ENCODE results near the gene ATP5MC3.
A peak's percentile ranks its signal among the peaks of the same experiment; 100 is the strongest.

The ATP5MC3 gene

DNA sequence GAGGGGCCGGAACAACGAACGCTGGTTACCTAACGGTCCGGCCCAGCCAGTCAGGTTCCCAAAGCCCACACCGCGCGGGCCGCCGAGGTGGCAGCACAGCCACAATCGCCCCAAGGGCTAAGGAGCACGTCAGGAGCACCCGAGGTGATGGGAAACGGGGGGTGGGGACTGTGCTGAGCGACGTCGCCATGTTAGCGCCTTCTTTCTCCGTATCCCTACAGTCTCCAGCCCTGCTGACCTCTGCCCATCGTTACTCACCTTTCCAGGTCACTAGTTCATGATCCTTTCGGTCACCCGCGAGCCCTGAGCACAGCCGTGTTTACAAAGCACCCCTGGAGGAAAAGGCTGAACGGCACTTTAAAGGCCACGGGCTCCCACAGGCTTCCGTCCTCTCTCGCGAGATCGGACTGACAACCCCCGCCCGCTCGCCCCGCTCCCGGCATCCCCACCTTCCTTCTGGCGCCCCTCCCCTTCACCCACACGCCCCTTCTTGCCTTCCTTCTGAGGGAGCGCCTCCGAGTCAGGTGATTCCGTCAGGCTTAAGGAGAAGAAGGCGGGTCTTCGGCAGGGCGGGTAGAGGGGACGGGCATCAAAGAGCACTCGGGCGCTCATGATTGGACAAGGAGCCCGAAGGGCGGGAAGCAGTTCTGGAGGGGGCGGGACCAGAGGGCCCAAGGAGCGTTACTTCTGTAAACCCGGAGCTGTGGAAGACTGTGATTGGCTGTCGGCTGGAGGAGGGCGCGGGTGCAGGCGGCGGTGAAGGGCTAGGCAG lies 13.5 kb downstream of the ATP5MC3 start, which contains the start of gene ATF2:
TSS of gene ATF2 (minus strand) at position 412 of the 772 bp plus-strand sequence. CDS start 31,760 bp downstream, outside the sequence.
- DNase-seq = peak; percentile 100

DNA sequence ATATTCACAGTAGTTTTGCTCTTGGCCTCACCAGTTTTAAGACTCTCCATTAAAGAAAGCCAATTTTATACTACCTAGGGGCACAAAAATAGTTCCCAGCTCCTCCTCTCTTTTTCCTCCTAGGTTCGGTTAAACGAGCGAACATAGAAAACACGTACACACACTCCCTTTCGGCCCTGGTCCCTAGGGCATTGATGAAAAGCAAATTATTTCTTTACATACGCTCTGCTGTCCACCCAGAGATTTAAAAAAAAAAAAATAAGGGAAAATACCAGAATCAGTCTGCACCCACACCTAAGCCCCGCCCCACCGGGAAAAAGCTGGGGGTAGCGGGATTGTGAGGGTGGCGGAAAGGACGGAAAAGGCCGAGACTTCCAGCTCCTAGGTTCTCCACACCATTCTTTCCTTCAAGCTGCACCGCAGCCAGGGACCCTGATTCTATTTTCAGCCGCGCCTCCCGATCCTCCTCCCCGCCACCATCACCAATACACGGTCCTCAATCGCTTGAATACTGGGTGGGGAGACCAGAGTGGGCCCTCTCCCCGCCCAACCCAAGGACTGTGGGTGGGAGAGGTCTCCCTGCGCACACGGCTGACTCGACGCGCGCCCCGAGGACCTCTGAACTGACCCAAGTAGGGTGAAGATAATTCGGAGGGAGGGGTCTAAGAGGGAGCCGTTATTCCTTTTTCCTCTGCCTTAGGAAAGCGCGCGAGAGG lies 14.3 kb downstream of the ATP5MC3 start:
- DNase-seq = peak; percentile 96

DNA sequence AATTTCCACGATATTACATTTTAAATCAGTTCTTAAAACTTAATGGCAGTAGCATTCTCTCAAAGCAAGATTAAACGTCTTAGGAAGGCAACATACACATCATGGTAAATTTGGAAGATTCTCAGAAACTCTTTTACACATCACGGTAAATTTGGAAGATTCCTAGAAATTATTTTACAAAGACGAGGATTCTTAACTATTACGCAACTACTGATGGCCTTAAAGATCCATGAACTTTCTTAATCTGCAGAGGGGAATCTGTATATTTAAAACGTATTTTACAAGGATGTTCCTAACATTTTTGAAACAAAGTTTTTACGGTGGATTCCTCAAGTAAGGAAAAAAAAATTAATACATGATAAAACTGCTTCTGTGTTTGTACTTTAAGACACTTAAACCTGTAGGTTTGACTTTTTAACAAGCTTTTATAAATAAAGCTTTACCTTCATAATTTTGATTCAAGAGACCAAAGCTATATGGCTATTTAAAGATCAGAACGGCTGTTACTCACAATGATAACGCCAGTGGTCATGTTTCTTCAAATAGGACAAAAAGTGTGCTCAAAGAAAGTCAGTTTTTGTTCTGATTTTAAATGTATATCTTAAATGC lies 15.2 kb downstream of the ATP5MC3 start:
- DNase-seq = no peak

DNA sequence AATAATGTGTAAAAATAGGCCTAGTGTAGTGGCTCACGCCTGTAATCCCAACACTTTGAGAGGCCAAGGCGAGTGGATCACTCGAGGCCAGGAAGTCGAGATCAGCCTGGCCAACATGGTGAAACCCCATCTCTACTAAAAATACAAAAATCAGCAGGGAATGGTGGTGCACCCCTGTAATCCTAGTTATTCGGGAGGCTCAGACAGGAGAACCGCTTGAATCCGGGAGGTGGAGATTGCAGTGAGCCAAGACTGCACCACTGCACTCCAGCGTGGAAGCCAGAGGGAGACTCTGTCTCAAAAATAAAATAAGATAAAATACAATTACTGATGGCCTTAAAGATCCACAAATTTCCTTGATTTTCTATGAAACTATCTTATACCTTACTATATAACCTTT lies 17.3 kb downstream of the ATP5MC3 start:
- DNase-seq = no peak

DNA sequence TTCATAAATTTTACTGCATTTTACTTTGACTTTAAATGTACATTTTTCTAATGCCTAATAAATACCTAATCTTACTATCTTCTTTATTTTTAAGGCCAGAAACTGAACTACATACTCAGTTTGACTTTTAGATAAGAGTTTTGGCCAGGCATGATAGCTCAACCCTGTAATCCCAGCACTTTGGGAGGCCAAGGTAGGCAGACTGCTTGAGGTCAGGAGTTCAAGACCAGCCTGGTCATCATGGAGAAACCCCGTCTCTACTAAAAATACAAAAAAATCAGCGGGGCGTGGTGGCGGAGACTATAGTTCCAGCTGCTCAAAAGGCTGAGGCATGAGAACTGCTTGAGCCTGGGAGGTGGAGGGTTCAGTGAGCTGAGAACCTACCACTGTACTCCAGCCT lies 22.6 kb downstream of the ATP5MC3 start:
- DNase-seq = no peak

DNA sequence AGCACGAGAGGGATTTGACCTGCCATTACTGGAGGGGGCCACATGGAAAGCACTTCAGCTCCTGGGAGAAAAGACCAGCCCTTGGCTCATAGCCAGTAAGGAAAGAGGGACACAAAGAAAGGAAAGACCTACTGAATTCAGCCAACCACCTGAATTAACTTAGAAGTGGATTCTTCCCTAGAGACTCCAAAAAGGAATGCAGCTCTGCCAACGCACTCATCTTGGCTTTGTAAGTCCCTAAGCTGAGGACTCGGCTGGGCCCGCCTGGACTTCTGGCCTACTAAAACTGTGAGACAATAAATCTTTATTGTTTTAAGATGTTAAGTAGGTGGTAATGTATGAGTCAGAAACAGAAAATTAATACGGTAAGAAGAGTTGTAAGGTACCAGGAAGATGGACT lies 25.0 kb downstream of the ATP5MC3 start:
- DNase-seq = no peak

DNA sequence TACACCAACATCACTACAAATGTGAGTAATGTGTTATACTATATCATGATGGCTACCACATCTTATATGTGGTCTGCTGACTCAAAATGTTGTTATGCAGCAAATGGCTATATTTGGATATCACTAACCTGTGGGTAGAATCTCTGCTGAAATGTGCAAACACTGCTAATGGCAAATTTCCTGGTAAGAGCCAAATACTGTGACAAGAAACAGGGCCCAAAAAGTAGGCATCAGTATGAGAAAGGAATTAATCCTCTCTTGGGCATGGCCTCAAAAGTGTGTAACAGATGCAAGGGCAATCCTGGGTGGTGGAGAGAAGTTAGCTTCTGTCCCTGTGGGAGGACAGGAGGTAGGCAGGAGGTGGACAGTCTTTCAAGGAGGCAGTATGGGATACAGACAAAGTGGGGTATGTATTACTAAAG lies 26.8 kb downstream of the ATP5MC3 start:
- no peak for DNase-seq

DNA sequence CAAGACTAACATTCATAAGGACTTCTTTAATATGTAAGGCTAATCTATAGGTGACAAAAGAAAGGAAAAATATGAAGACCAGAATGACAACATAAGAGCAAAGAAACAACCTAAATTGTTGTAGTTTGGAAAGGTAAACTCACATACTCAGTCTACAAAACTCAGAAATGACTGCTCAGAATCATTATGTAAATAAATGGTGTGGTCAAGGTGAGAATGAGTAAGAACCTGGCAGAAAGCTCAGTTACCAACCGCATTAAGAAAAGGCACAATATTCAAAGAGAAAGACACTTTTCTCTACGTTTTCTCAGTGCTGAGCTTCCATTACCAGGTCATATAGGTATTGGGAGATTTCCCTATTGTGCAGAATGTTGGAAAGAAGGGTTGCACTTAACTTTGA lies 29.3 kb downstream of the ATP5MC3 start:
- no peak for DNase-seq

DNA sequence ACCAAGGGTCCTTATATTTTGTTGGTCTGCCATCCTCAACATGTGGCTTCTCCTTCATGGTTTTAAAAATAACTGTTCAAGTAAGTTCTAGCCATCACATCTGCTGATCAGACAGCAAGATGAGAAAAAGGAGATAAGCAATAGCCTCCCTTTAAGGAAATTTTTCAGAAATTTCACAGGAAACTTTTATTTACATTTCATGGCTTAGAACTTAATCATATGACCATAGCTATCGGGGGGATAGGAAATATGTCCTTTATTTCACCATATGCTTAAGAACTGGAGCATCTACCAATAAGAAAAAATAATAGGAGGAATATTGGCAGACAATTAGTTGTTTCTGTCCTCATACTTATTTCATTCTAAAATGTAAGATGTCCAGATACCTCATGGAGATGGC lies 29.7 kb downstream of the ATP5MC3 start:
- DNase-seq = no peak

DNA sequence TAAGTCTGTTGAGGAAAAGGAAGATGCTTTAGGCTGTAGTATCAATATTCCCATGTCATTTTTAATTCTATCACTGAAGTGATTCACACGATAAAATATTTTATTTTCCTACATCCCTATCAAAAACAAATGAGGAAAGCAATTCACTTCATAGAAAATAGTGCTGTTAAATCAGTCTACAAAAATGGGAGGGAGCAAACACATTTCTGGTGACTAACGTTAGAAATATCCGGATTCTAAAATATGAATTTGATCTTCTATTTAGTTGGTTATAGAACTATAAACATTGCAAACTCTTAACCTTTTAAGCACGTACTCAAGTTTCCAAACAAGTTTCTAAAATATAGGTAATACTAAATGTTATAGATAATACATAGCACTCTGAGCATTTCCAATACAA lies 34.3 kb downstream of the ATP5MC3 start:
- DNase-seq = no peak

DNA sequence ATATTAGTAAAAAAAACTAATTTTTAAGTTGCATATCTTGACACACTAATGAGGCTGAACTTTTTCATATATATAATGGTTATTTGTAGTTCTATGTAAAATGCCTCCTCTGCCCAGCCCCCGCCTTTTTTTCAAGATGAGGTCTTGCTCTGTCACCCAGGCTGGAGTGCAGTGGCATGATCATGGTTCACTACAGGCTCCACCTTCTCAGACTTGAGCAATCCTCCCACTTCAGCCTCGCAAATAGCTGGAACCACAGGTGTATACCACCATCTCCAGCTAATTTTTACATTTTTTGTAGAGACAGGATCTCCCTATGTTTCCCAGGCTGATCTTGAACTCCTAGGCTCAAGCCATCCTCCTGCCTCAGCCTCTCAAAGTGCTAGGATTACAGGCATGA lies 37.8 kb downstream of the ATP5MC3 start:
- no peak for DNase-seq

DNA sequence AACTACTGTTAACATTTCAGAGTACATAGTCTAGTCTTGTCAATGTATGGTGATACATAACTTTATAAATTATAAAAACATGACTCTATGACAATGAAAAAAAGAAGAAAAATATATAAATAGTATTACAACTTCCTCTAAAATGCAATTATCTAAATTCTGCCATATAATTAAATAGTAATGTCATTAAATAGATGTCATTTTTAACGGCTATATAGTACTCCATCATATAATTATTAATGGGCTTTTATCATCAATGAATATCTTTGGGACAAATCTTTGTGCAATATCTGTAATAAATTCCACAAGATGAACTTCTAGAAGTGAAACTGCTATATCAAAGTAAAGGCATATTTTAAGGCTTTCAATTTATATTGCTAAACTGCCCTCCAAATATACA lies 38.3 kb downstream of the ATP5MC3 start:
- DNase-seq = no peak

DNA sequence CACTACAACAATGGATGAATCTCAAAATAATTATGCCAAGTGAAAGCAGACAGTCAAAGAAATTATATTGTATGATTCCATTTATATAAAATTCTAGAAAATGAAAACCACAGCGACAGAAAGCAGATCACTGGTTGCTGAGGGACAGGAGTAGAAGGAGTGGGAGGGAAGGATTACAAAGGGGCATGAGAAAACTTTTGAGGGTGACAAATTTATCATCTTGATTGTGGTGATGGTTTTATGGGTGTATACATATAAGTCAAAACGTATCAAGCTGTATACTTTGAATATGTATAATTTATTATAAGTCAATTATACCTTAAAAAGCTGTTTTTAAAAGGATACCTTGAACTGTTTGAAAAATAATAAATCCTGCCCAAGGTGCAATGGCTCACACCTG lies 41.2 kb downstream of the ATP5MC3 start:
- no peak for DNase-seq

DNA sequence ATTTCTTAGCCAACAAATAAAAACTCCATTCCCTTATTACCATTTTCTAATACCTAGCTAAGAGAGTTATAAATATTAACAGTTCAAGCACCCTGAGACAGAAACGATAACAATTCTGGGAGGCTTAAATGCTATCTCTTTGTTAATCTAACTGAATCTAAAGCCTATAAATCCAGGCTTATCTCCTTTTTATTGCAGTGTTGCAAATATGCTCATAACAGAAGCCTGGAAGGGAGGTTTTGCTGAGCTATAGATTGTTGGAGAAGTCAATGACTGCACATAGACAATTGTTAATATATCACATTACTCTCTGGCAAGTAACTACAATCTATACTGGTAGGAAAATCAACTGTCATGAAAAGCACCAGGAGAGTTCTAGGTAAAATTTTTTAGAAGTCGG lies 43.7 kb downstream of the ATP5MC3 start:
- no peak for DNase-seq

DNA sequence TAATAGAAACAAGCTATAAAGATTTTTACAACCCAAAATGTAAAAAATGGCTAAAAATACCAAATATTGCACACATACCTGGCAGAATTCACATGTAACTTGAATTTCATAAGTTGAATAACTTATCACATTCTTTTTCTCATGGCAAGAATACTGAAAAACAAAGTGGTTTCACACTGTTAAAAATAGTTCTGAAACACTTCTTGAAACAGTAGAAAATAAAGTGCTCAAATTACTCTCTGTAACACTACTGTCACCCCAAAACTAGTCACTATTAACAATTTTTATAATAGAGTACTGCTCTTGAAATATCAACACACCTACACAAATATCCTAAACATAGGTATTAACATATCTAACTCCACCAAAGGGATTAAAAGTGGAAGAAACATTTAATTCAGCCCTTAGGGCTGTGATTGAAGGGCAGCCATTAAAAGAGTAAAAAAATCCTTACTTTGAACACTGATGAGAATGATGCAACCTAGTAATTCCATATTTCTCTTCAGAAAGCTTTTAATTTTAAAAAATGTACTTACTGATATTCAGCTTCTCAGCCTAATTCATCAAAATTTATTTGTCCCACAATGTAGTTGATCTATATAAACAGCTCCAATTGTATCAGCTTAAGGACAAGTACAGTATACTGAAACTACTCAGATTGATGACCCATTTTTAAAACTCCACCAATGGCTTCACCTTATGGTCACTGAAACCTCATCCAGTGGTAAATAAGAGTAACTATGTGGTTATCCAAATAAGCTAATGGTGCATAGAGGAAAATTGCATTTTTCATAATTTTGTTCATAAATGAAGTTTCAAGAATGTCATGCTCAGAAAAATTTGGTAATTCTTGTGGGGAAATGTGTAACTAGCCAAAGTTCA lies 44.9 kb downstream of the ATP5MC3 start:
- no peak for DNase-seq

DNA sequence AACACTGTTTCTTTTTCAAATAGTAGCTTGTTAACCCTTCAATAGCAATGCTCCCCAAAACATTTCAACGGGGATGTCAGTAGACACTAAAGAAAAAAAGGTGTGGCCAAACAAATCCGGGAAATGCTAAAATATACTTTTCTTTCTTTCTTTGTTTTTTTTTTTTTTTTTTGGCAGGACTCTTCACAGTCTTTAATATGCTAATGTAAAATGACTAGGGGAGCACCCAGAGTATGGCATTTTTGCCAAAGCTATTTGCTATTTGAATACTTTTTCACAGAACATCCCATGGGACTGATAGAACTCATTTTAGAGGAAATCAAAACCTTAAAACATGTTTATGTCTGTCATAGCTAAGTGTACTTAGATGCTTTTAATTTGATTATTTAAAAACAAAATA lies 45.6 kb downstream of the ATP5MC3 start:
- DNase-seq = no peak

DNA sequence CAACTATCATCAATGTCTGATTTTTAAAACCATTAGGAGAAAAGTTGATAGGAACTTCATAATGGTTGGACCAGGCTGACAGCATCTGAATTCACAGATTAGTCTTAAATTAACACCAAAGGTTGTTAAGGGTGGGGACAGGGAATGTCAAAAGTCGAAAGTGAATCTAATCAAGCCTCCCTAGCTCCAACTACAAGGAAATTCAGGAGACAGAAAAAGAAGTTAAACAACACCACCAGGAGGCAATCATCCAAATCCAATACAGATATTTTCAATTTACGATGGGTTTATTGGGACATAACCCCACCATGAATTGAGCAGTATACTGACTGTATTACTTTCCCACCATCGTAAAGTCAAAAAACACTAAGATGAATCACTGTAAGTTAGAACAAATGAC lies 46.3 kb downstream of the ATP5MC3 start:
- no peak for DNase-seq

DNA sequence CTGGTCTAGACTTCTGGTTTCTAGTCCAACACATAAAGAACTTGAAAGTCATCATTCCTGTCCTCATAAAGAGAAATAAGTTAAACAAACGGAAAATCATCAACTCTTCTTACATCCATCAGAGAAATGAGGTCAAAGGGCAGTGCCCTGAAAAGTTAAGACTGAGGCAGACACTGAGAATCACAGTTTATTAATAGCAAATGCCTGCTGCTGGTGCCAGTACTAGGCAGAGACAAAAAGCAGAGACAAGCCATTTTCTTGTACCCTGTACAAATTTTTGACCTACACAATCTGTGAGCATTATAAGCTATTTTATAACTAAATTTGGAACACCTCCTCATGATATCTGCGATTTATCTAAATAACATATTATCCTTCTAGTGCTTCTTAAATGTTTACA lies 50.3 kb downstream of the ATP5MC3 start:
- no peak for DNase-seq

DNA sequence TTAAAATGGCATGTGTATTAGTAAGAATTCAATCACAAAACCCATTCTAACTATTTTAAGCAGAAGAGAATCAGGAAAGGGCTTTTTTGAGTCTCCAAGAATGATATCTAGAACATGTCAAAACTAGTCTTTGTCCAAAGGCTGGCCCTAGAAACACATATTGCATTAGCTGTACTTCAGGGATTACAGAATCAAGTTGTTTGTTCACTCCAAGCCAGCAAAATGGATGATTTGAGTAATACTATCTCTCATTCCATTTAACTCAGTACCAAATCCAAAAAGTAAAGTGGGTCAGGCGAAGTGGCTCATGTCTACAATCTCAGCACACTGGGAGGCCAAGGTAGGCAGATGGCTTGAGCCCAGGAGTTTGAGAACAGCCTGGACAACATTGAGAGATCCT lies 54.8 kb downstream of the ATP5MC3 start:
- DNase-seq = no peak
